Frontal cortex (tissue), 4 donors: ENCODE measurements around the gene COPG2. TPM values are rescaled to one million over a fixed set of nuclear protein-coding genes. Genes with fewer than 3 reads are reported as not detected.
"Not testable (repeated sequence)": the region's sequence is repeated elsewhere in the genome, so short reads cannot be mapped to it uniquely, and the experiment has no call there.

ENCODE experiments used
- DNase-seq, 2 donors: peaks; one replicate each; pipeline ENCODE4 v3.0.0; 2012; ENCODE audit warnings: low spot score in 2 of 2
- FAIRE-seq: peaks from 2 replicates; lab custom pipeline; 2012; peaks lifted over from hg19 to GRCh38; lab: Jason Lieb, UNC
- total RNA-seq: library from RNA; depleted of rRNA; stranded (reverse); fragments of >200 nt; gene quantifications from one replicate; pipeline ENCODE4 v1.2.3, GENCODE V29; 2014
- donor health status: control.
- donor health status: control.
- donor health status: control.

Gene COPG2
- total RNA-seq, 1 donor from 2014 or later, result 59.5 TPM

DNA sequence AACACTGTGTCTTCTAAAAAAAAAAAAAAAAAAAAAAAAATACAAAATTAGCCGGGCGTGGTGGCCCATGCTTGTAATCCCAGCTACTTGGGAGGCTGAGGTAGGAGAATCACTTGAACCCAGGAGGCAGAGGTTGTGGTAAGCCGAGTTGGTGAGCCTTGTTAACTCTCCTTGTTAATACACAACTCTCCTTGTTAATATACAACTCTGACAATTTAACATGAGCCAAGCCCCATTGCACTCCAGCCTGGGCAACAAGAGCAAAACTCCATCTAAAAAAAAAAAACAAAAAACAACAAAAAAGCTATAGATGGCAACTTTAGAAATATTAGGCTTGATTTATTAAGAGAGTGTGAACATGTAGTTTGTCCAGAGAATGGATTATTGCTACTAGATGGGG is 156.5 kb downstream of the COPG2 start:
- not testable (repeated sequence) for FAIRE-seq, DNase-seq

DNA sequence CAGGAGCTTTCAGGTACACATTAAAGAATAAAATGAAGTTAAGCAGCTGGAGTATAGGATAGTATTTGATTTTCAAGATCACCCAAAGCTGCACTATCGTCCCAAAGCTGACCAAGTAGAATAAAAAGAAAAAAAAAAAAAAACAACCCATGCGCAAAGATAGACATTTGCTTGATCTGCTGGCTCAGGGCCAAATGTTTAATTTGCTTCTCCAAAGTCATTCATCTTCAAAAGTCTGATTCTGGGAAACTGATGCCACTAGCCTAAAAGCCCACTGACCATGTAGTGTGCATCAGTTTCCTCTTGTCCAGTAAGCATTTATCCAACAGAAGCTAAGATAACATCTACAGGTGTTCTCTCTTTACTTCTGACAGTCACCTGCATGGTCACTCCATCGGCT is 162.2 kb downstream of the COPG2 start:
- FAIRE-seq (no peak), DNase-seq (no peak)

DNA sequence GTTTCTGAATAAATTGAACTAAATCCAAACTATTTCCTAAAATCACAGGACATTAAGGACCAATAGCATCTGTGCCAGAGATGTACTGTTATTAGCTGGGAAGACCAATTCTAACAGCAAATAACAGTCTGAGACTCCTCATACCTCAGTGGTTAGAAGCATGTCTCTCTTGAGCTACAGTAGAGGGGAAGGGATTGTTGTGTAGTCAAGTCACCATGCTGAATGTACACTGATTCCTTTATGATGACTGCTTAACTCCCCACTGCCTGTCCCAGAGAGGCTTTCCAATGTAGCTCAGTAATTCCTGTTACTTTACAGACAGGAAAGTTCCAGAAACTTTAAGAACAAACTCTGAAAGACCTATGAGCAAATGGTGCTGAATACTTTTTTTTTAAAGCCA is 162.8 kb downstream of the COPG2 start:
- no peak for FAIRE-seq
- no peak for DNase-seq

GRCh38 chr7:130500910-130501309 is 167.6 kb downstream of the COPG2 start:
- FAIRE-seq (no peak), DNase-seq (no peak)

DNA sequence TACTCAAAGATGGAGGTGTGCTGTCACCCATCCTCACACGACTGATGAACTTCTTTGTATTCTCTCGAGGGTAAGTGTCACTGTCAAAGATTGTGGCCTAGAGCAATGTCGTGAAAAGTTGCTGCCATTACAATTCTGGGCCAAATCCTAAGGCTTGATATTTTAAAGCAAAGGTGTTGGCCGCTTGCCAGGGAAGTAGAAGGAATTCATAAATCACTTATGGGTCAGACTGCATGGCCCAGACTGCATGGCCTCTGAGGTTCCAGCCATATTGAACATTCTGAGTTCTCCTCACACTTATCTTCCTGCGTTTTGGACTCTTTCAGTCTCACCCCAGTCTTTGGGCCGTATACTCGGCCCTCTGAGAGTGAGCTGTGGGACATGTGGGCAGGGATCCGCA is 168.1 kb downstream of the COPG2 start:
- DNase-seq, result no peak

DNA sequence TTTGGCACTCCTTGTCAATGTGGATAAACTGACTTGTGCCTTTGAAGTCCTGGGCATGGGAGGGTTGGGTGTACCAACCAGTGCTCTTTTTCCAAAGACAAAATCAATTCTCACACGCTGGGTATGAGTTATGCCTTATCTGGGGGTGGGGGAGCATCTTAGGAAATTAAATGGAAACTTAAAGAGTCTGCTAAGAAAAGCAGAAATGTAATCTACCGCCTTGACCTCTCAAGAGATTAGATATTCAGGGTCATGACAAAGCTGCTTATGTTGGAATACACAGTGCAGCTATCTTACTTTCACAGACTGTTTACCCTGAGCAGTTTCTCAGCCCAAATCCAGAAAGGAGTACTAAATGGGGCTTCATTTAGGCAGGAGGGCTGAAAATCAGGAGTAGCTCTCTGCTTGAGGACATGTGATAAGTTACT is 174.1 kb downstream of the COPG2 start:
- DNase-seq, result no peak
- FAIRE-seq, result no peak

More for the DNA sequence above, 168.1 kb downstream of the COPG2 start:
- no peak for FAIRE-seq

- DNase-seq (peak in 1 of 2 donors; percentile 18), FAIRE-seq (no peak)
Observed at GRCh38 chr7:130493275-130493873, 175.2 kb downstream of the COPG2 start.

- DNase-seq (no peak), FAIRE-seq (no peak)
Observed at GRCh38 chr7:130492523-130493274, 175.8 kb downstream of the COPG2 start.

- FAIRE-seq, result no peak
- peak; percentile 31 to 49 for DNase-seq
Observed at GRCh38 chr7:130491841-130492522, 176.6 kb downstream of the COPG2 start, which contains the start of gene MEST. Gene MEST, plus strand, starts transcription at chr7:130492085. Its CDS starts 229 bp downstream, at chr7:130492314.

DNA sequence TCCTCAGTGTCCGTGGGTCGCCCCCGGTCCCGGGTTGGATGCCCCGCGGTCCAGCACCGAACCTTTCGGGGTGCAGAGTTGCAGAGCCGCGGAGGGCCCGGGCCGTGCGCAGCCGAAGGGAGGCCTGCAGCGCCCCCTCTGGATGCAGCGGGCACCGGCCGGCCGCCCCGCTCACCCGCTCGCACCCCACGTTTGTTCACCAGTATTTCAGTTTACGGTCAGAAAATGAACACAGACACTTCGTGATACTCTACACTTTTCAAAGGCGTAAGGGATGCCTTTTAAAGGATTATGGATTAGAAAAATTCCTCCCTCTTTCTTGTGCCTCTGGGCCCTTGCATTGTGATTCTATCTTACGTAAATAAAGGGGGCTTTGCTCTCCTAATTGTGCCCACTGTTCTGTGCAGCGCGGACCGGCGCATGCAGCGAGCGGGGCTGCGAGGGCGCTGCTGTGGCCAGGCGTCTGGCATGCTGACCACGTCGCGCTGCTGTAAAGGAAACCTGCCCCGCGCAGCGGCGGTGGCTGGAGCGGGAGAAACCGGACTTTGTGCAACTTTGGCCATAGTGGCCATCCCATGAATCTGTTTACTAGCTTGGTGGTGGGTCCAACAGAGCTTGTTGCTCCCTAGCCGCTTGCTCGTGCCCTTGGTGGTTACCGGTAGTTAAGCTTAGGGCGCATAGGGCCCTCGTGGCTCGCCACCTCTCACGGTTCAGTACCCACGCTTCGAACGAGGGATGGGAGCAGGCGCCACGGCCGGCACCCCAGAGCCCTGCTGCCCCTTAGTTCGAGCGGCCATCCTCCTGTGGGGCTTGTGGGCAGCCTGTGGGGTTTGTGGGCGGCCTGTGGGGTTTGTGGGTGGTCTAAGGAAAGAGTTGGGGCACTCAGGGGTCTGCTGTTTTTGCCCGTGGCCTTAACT is 177.4 kb downstream of the COPG2 start:
- DNase-seq (peak; percentile 62 to 65), FAIRE-seq (no peak)

GRCh38 chr7:130490311-130490791 is 178.2 kb downstream of the COPG2 start:
- no peak for DNase-seq

DNA sequence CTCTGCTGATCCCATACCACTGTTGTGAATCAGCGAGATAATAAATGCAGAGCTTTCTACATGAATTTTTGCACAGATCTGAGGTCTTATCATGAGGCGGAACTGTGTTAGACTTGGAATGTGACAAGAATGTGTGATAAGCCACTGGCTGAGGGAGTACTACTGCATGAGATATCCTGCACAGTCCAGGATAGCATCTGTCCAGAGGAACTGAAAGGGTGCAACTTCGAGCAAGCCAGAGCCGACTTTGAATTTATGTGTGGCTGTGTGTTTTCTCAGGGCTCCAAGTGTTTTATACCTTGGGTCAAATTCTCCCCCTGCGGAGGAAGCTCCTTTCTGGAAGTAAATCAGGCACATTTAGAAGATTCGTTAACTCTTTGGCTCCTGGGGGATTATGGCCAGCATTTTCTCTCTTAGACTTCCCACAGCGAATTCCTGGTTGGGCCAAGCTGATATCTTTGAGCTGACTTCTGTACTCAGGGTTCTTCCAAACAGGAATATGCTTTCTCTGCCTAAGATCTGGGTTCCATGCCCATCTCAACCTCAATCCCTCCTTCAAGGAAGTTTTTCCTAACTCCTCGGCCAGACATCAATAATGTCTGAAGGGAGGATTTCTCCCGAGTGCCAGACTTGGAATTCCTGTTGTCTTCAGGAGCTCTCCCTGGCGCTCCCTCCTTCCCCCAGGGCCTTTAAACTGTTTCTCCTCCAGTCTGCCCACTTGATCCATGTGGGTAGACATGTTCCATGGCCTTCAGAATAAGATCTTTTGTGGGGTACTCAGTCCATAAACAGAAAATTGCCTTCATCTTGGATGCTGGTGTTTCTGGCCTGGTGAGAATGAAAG is 179.2 kb downstream of the COPG2 start:
- FAIRE-seq, result no peak
- peak; percentile 26 to 43 for DNase-seq

More at GRCh38 chr7:130490311-130490791, 178.2 kb downstream of the COPG2 start:
- FAIRE-seq, result no peak

DNA sequence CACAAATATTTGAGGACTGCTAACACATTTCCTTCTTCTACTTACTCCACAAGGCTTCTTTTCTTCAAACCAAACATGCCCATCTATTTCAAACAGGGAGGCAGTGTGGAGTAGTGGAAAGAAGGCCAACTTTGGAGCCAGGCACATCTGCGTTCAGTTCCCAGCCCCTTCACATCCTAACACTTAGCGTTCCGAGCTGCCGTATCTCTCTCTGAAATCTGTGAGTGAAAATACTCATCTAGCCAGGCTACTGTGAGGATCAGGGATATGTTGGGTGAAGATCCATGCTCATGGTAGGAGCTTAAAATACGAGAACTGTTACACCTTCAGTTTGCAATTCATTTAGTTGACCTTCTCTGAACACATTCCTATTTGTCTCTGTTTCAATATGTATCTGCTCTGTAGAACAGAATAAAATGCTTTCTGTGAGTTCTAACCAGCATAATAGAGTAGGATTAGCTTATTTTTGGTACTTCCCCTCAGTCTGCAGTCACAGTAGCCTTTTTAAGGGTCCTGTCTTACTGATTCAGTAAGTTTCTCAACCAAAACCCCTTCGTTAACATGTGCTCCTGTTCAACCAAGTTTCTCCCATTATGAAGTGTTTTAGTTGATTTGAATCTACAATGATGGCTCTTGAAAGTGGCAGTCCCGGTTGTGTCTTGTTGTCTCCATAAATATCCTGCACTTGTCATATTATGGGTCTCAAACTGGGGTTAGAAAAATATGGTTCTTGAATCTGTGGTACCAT is 180.0 kb downstream of the COPG2 start:
- no peak for FAIRE-seq
- peak; percentile 25 to 47 for DNase-seq

GRCh38 chr7:130486954-130487436 is 181.6 kb downstream of the COPG2 start:
- DNase-seq, result peak; percentile 17 to 29
- FAIRE-seq, result no peak

- no peak for FAIRE-seq
Observed at GRCh38 chr7:130486114-130486953, 182.2 kb downstream of the COPG2 start.

GRCh38 chr7:130485734-130486113 is 182.8 kb downstream of the COPG2 start:
- DNase-seq (no peak), FAIRE-seq (no peak)

More at GRCh38 chr7:130486114-130486953, 182.2 kb downstream of the COPG2 start:
- DNase-seq, result peak; percentile 41 to 52

- DNase-seq, result no peak
- no peak for FAIRE-seq
Observed at GRCh38 chr7:130483031-130483430, 185.5 kb downstream of the COPG2 start.
